Stimulated activated CD4-positive, alpha-beta T cell treated with anti-CD3 and anti-CD28 coated beads, Interleukin-1b, Interleukin-23, amount 100 ng/mL, for 48 hours (primary cell): Measurements from ENCODE around the gene TTLL1.

Source experiments
- DNase-seq: peaks from one replicate; pipeline ENCODE4 v3.0.0-alpha.2; 2020

TTLL1 gene

DNA sequence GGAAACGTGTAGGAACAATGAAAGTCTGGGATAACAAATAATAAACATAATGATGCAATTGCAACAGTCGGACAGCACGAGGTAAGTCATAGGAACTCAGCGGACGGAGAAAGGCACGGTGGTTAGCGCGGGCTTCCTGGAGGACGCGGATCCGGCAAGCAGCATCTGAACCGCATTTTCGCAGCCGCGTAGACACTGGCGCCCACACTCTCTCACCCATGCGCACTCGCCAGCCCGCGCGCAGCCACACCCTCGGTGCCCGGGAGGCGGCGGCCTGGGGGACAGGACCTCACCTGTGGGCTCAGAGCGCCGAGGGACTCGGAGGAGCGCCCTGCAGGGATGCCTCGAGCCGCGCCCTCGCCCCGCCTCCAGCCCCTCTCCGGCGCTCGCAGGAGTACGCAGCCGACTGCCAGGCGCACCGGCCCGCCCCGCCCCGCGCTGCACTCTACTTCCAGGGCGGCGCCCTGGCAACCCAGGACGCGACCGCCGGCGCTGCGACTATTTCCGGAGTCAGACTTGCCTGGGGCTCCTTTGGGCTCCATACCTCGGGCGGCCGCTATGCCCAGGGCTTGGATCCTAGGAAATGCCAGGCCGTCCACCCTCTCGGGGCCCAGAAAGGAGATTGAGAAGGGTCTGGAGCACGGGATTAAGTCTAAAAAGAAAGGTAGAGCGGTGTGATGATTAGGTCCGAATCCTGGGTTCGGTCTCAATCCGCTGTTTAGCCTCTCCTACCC is at the start of gene TTLL1:
Gene TTLL1, minus strand, starts transcription at position 408 of the 734 bp plus-strand sequence. CDS start 13,805 bp downstream, outside the sequence.
- DNase-seq, result peak; percentile 92

DNA sequence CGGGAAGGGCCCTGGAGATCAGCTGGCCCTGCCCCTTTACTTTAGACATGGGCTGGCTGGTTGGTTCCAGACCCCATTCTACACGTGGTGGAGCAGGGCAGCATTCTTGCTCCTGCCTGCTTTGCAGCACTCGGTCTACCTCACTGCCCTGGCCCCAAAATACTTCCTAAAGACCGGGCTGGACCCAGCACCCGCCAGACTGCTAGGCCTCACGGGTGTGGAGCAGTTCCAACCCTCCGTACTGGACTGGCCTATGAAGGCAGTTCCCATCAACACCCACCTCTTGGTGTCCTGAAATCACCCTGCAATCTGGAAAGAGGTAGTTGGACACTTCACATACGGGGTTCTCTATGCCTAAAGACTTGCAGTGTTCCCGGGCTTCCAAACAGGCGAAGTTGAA is 47.6 kb upstream of the TTLL1 start:
- DNase-seq, result no peak

DNA sequence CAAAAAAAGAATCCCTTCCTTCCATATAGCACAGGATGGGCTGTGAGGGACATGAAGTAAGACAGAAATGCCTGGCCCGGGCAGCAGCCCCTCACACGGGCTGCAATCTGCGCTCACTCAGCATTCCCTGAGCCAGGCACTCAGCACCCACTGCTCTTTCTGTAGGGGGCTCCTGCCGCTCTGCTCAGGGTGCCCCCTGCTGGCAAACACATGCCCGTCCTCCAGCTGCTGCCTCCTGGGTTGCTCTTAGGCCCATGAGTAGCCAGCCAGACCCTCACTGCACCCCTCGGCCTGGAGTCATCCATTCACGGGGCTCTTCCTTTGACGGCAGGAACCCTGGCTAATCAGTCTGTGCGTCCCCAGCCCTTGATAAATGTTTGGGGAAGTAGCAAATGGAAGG is 47.1 kb upstream of the TTLL1 start:
- peak; percentile 21 for DNase-seq

DNA sequence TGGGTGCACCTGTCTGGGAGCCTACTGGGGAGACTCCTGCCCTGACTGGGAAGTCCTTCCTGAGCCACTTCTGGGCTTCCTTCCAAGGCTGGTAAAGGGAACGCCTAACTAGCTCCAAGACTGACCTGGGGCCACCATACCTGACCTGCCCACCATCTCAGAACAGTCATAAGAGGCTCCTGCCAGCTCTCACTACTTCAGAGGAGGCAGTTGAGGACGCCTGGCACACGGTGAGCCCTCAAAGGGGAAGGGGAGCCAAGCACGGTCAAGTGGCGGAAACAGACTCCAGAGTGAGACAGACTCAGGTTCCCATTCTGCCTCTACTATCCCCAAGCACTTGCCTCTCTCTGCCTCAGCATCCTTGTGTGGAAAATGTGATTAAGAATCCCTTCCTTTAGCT is 46.4 kb upstream of the TTLL1 start:
- DNase-seq, result no peak

GRCh38 chr22:43134553-43134952 is 45.4 kb upstream of the TTLL1 start:
- DNase-seq, result no peak

DNA sequence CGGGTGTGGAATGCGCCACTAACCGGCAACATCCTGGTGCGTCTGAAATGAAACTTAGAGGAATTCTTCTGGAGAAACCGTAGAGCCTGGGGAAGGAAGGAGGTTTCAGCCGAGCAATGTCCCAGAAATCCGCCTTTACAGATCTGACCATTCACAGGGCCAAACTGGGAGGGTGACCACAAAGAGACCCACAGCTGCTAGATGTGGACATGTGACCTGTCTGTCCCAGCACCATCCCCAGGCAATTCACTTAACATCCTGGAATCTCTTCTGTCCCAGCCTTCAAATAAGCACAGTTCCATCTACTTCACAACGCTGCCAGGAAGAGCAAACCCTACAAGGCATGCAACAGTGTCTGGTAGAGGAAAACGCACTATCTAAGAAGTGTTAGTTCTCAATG is 44.2 kb upstream of the TTLL1 start:
- DNase-seq, result no peak

GRCh38 chr22:43131773-43132501 is 42.7 kb upstream of the TTLL1 start:
- DNase-seq, result no peak

DNA sequence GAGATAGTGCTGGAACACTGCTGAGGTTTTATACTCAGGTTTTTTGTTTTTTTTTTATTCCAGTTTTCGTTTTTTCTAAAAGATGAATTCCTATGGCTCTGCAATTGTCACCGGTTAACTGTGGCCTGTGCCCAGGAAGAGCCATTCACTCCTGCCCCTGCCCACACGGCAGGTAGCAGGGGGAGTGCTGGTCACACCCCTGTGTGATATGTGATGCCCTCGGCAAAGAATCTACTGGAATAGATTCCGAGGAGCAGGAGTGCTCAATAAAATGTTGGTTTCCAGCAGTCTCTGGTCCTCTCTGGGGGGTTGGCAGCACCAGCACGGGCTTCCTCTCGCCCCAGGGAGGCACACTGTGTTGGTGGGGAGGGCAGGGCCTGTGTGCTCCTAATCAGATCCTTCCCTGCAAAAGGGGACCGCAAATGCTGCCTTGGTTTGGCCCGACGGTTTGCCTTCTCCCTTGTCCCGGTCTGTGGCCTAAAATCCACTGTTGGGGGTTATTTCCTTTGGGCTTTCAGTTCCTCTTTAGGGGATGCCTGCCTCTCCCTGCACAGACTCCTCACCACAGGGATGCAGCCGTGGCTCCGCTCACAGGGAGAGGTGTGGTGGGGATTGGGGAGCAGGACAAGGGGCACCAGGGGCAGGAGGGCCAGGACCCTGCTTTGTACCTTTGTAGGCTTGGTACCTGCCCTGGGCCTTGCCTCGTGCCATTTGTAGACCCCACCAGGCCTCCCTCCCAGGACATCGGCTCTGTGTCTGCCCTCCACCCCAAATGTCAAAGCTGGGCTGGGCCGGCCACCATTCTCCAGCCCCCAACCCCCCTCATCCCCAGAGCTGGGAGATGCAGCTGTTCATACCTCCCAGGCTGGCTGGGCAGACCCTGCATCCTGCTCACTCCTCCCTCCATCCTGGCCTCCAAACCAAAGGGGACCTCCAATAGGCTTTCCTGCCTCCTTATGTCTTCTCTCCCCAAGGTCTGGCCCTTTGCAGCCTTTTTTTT is 40.5 kb upstream of the TTLL1 start:
- no peak for DNase-seq

DNA sequence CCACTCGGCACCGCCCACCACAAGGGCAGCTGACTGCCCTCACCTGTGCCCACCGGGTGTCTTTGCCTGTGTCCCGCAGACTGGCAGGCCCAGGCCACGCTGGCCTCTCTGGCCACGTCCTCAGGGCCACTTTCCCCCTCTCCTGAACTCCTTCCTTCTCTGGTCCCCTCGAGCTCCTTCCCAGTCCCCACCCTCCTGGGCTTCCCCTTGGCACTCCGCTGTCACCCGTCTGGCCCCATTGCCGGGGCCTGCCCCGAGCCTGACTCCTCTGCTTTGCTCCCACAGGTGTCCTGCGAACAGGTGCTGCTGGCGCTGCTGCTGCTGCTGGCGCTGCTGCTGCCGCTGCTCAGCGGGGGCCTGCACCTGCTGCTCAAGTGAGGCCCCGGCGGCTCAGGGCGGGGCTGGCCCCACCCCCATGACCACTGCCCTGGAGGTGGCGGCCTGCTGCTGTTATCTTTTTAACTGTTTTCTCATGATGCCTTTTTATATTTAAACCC is 39.8 kb upstream of the TTLL1 start:
- DNase-seq, result no peak

DNA sequence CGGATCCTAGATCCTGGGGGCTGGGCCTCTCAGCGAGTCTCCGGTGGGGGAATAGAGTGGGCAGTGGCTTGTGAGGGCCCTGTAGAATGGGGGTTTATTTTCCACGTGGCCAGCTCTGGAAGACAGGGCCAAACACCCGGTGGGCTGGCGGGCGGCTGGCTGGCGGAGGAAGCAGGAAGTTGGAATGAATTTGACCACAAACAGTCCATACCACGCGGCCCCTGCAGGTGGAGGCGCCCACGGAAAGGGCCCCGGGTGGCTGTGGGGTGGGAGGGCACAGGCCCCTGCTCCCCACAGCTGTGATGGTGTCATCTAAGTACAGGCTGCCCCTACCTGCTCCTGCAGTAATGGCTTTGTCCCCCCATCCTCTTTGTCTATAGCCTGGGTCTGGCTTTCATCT is 38.9 kb upstream of the TTLL1 start:
- no peak for DNase-seq

- no peak for DNase-seq
Observed at GRCh38 chr22:43127166-43127908, 38.1 kb upstream of the TTLL1 start.

DNA sequence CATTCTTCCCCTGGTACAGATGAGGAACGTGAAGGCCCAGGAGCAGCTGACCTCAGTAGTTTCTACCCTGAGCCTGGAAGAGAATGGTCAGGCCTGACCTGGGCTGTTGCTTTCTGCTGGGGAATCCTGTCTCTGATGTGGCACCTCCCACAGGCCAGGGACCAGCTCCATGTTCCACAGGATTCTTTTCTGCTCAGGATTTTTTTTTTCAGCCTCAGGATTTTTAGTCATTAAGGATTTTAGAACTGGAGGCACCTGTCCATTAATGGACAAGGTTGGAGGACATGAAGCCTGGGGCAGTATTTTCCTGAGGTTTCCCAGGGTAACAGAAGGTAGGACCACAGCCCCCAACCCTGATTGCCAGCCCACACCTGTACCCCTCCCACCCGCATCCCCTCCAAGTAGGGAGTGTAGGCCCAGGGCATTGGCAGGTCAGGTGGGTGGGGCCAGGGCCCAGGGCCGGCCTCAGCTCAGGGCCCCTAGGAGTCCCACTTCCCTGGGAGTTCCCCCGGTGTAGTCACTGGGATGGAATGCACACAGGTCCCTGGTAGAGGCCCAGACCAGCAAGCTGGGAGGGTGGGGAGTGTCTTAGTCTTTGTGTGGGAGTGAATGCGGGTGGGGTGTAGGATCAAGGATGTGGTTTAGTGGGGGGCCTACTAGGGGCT is 37.4 kb upstream of the TTLL1 start:
- no peak for DNase-seq

- no peak for DNase-seq
Observed at GRCh38 chr22:43118953-43119458, 29.8 kb upstream of the TTLL1 start.

DNA sequence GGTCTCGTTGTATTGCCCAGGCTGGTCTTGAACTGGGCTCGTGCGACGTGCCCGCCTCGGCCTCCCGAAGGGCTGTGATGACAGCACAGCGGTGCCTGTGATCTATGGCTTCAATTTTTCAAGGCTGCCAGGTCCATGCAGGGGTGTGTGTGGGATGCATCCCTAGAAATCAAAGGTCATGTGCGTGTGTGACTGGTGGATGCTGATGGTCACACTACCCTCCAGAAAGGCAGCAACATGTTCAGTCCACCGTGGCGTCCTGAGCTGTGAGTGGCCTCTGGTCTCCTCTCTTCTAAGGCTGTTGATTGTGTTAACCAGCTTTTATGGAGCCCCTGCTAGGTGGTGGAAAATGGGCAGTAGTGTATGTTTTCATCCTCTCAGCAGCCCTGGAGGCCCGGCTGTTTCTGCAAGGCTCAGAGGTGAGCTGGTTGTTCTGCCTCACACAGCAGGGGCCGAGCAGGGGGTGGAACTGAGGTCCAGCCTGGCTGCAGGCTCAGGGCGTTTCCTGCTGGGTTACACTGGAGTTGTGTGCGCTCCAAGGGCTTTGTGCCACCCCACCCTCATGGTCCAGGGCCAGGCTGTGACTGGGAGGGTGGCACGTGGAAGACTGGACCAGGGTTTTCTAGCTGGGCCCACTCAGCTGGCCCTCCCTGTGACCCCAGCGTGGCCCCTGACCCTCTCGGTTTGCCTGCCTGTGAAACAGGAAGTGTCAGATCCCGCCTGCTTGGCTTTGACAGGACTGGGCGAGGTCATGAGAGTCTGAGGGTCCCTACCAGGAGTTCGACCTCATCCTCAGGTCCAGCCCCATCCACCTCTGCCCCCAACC is 29.0 kb upstream of the TTLL1 start:
- DNase-seq, result no peak

- DNase-seq, result no peak
Observed at GRCh38 chr22:43116932-43117331, 27.7 kb upstream of the TTLL1 start.

DNA sequence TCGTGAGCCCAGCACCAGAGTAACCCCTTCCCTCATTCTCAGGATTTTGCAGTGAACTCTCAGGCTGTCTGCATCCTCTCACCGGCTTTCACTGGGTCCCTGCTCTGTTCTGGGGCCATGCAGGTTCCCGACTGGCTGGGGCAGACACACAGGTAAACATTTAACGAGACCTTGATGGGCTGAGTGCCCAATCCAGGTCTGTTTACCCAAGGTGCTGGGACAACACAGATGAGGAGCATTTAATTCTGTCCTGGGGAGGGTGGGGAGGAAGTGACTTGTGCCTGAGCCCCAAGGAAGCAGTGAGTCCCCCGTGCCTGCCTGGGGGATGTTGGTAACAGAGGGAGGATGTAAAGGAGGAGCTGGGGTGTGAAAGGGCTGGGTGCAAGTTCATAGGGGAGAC is 25.8 kb upstream of the TTLL1 start:
- DNase-seq, result no peak

DNA sequence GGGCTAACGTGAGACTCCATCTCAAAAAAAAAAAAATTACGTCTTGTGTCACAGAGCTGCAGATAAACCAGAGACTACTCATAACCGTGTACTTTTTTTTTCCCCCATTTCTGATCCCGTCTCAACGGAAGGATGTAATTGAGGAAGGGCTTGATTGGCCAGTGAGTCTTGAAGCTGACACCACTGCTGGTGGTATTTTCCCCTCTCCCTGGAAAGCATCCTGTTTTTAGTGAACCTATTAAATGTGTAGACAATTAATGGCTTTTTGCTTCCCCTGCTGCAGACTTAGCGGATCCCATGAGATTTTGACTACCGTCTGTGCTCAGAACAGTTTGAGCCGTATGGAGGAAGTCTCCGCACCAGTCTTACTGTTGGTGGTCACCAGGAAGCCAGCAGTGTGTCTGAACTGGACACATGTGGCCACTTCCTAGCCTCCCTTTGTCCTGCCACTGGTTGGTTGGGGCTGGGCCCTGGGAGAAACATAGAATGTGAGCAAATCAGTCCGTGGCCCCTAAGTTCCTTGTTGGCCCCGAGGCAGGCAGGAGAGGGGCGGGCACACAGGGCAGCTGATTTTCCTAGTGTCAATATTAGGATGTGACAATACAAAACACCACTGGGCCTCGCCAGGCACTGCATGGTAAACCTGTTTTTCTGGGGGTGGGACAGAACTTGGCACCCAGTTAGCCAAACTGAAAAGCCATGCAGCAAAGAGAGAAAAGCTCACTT is 24.5 kb upstream of the TTLL1 start:
- no peak for DNase-seq

GRCh38 chr22:43110927-43111623 is 21.9 kb upstream of the TTLL1 start:
- peak; percentile 14 for DNase-seq

DNA sequence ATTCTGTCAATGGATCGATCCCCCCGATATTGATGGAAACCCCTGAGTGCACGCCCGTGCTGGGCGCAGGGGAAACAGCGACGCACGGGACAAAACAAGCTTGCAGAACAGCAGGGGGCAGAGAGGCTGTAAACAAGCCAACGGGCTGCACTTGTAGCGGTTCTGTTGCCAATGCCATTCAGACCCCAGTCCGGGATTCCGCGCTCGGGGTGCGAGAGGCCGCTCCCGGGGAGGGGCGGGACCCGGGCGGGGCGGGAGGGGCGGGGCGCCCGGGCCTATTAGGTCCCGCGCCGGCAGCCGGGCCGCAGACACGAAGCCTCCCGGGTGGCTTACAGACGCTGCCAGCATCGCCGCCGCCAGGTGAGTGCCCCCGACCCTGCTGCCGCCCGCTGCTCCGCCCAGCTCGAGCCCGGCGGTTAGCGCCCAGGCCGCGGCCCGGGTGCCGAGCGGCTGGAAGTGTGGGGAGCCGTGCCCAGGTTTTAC is 21.3 kb upstream of the TTLL1 start, which contains the start of gene BIK:
Gene BIK, plus strand, starts transcription at position 307 of the 483 bp plus-strand sequence. CDS start 13,273 bp downstream, outside the sequence.
- DNase-seq, result peak; percentile 18
